Body of pancreas (tissue), 4 donors: ENCODE measurements around the gene NET1.

Experiments used
- POLR2A ChIP-seq, 3 donors: fragments of 450-650 bp; IDR thresholded peaks; one replicate each; pipeline ENCODE4 v1.6.1; 2016; ENCODE audit warnings: antibody characterized with exemption in 3 of 3, mild to moderate bottlenecking in 2 of 3
- TF ChIP-seq, protein P1 (sequence below), 7 experiments: fragments of 450-650 bp in 4 of 7; fragments of 200-600 bp in 3 of 7; sonication (generic) in 3 of 7; IDR thresholded peaks; one replicate each; pipeline ENCODE4 v1.5.1; 2016 to 2019; ENCODE audit warnings: antibody characterized with exemption in 7 of 7

DNA sequence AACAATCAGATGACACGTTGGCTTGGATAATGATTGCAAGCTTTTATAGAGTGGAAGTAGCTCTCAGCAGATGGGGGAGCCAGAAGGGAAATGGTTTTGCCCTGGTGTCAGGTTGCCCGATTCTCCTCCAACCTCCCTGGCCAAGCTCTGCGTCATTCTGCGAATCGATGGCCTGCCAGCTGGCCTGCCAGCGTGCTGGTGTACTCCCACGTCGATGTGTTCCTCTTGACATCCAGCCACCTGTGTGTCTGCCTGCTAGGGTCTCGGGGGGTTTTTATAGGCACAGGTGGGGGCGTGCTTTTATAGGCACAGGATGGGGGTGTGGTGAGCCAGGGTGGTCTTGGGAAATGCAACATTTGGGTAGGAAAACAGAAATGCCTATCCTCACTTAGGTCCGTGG lies 4.6 kb downstream of the NET1 start:
- TF ChIP-seq, protein P1, sequence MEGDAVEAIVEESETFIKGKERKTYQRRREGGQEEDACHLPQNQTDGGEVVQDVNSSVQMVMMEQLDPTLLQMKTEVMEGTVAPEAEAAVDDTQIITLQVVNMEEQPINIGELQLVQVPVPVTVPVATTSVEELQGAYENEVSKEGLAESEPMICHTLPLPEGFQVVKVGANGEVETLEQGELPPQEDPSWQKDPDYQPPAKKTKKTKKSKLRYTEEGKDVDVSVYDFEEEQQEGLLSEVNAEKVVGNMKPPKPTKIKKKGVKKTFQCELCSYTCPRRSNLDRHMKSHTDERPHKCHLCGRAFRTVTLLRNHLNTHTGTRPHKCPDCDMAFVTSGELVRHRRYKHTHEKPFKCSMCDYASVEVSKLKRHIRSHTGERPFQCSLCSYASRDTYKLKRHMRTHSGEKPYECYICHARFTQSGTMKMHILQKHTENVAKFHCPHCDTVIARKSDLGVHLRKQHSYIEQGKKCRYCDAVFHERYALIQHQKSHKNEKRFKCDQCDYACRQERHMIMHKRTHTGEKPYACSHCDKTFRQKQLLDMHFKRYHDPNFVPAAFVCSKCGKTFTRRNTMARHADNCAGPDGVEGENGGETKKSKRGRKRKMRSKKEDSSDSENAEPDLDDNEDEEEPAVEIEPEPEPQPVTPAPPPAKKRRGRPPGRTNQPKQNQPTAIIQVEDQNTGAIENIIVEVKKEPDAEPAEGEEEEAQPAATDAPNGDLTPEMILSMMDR (IDR thresholded peaks at IDR 0.05): no peak
- TF ChIP-seq POLR2A (IDR thresholded peaks at IDR 0.05): no peak
